NB4 (cell line): Measurements from ENCODE around the gene PLA2G6.

ENCODE experiments used
- CTCF ChIP-seq: IDR thresholded peaks from one replicate; pipeline ENCODE4 v1.5.1; 2012; ENCODE audit warnings: low read depth, low read length
- POLR2A ChIP-seq: IDR thresholded peaks from 2 replicates; pipeline ENCODE4 v1.6.1; 2011; ENCODE audit warnings: mild to moderate bottlenecking; ENCODE audit not compliant: insufficient read length; ENCODE audit errors: extremely low read depth

DNA sequence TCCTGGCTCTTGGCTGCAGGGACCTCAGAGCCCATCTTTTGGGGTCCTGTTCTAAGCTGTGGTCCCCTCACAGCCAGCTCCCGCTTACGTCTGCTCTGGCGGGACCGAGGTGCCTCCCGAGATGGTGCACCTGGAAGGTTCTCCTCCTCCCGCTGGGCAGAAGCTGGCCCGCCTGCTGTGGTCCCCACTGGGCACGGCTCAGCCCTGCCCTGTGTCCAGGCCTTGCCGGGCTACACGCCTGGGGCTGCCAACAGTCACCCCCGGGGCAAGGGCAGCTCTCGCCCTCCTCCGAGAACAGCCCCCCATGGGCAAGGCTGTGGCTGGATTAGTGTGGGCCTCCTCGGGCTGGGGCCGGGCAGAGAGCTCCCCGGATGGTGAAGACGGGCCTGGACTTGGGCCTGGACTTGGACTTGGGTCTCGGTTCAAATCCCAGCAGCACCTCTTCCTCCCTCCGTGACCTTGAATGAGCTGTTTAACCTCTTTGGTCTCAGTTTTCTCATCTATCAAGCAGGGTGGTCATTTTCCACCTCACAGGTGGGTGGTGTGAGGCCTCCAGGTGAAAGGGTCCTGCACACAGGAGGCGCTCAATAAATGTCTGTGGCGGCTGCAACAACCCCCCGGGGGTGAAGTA is 72.1 kb downstream of the PLA2G6 start:
- TF ChIP-seq CTCF, result no peak
- TF ChIP-seq POLR2A, result no peak
